Right lobe of liver (tissue), 6 donors: Measurements from ENCODE around the gene GMDS. TPM values are rescaled to one million over a fixed set of nuclear protein-coding genes. Genes with fewer than 3 reads are reported as not detected.
A peak's percentile ranks its signal among the peaks of the same experiment; 100 is the strongest.

Source experiments
- ATAC-seq, 4 donors: fragments of 200-7000 bp; cut with Tn5 transposase; one replicate each; pipeline ENCODE4 v1.9.1; 2020; ENCODE audit warnings: mild to moderate bottlenecking in 4 of 4, moderate library complexity in 4 of 4
- DNase-seq, 3 donors: peaks; one replicate each; pipeline ENCODE4 v3.0.0-alpha.2; 2020
- H3K27ac ChIP-seq, 3 donors: fragments of 200-600 bp; one replicate each; pipeline ENCODE4 v1.8.0; 2022
- H3K27me3 ChIP-seq, 2 donors: fragments of 200-600 bp; one replicate each; pipeline ENCODE4 v1.8.0; 2022
- H3K36me3 ChIP-seq, 4 donors: fragments of 200-600 bp; sonication (generic) in 1 of 4; one replicate each; pipeline versions ENCODE4 v1.5.1 to v1.8.0; 2017 to 2022; ENCODE audit warnings: control low read depth in 1 of 4
- H3K4me1 ChIP-seq, 4 donors: fragments of 200-600 bp; sonication (generic) in 1 of 4; one replicate each; pipeline versions ENCODE4 v1.5.1 to v1.8.0; 2017 to 2022; ENCODE audit warnings: control low read depth in 1 of 4
- H3K4me3 ChIP-seq, 3 donors: fragments of 200-600 bp; one replicate each; pipeline ENCODE4 v1.8.0; 2022
- H3K9me3 ChIP-seq, 4 donors: fragments of 200-600 bp; sonication (generic) in 1 of 4; one replicate each; pipeline versions ENCODE4 v1.5.1 to v1.8.0; 2017 to 2022; ENCODE audit warnings: control low read depth in 1 of 4
- CTCF ChIP-seq, 4 donors: fragments of 200-600 bp in 3 of 4; fragments of 450-650 bp in 1 of 4; IDR thresholded peaks; one replicate each; pipeline versions ENCODE4 v1.5.1 to v1.8.0; 2016 to 2022; ENCODE audit warnings: antibody characterized with exemption in 4 of 4, mild to moderate bottlenecking in 2 of 4
- POLR2A ChIP-seq: fragments of 450-650 bp; IDR thresholded peaks from one replicate; pipeline ENCODE4 v1.6.1; 2017; ENCODE audit warnings: antibody characterized with exemption, mild to moderate bottlenecking
- WGBS: methylation state at CpG from one replicate; pipeline ENCODE4 v1.1.6; 2018; ENCODE audit warnings: low coverage, low lambda C conversion rate; ENCODE audit not compliant: insufficient coverage; ENCODE audit errors: missing lambda C conversion rate; 5-methylcytosine and 5-hydroxymethylcytosine counted together
- intact Hi-C, 2 donors: fragments of 100-400 bp; cut with DNase I; formaldehyde crosslinking; loops; one replicate each; pipeline versions ENCODE4 v1.11.2 to v1.14.1; 2022
- total RNA-seq, 6 experiments: library from RNA; depleted of rRNA in 2 of 6; stranded (reverse); fragments of >200 nt in 2 of 6; fragmentation: NEBNext Ultra II Directional in 3 of 6; extraction: Animal tissue kit (Norgen Biotek cat#: 25700) in 3 of 6; gene quantifications; one replicate each; pipeline versions ENCODE4 v1.1.0 to v1.2.4, GENCODE V29; 2016 to 2023
- donor health status: DM: no; HTN: yes; CAD: no.
- donor health status: DM: no; HTN: no; CAD: no.
- donor health status: DM: no; HTN: no; CAD: no.
- donor health status: DM: no; HTN: yes; CAD: no.
- donor health status: DM: no; HTN: yes; CAD: no.

The GMDS gene
- total RNA-seq, 6 experiments from 2014 or later: 15.9 to 34.4 (median 23.4) TPM

- H3K9me3 ChIP-seq: no peaks in the 10 kb centered on the region
- H3K4me1 ChIP-seq: peaks cover 0 to 36% (median 10%) of the 10 kb centered on the region in 4 donors
- no peak for ATAC-seq
- H3K27me3 ChIP-seq: peaks cover 8 to 56% of the 10 kb centered on the region in 2 donors
- no peak overlapping the region for H3K4me3 ChIP-seq
- no peak overlapping the region for H3K27ac ChIP-seq
- H3K36me3 ChIP-seq: no peaks in the 10 kb centered on the region
- TF ChIP-seq CTCF (IDR thresholded peaks at IDR 0.05): no peak
- no peak for TF ChIP-seq POLR2A
- intact Hi-C loops: loop anchor here (5.0 to 10.0 kb wide), 5 partner anchors 499 to 1029 kb away; no protein-coding TSS in a partner anchor
- DNase-seq: peak in 1 of 3 donors; percentile 37
- 12% methylated on average over 19 of the region's 26 CpGs for WGBS
These were observed 639.3 kb downstream of the GMDS start for GRCh38 chr6:1605893-1606779.

- DNase-seq (peak in 1 of 3 donors; percentile 47), ATAC-seq (peak; percentile 2 to 17 (median 12))
- H3K27ac ChIP-seq: no peak overlapping the region
- H3K27me3 ChIP-seq: peaks cover 8 to 59% of the 10 kb centered on the region in 2 donors
- H3K4me1 ChIP-seq: peaks cover 0 to 36% (median 10%) of the 10 kb centered on the region in 4 donors
- peak overlapping the region; percentile 48 to 52 (median 49) for H3K4me3 ChIP-seq
- 3% methylated on average over 11 of the region's 65 CpGs for WGBS
- intact Hi-C loops: loop anchor here (5.0 to 10.0 kb wide), 5 partner anchors 500 to 1030 kb away; no protein-coding TSS in a partner anchor
- no peaks in the 10 kb centered on the region for H3K36me3 ChIP-seq
- TF ChIP-seq CTCF (IDR thresholded peaks at IDR 0.05) (no peak), POLR2A (no peak)
- no peaks in the 10 kb centered on the region for H3K9me3 ChIP-seq
These were observed 640.2 kb downstream of the GMDS start for GRCh38 chr6:1605004-1605892.

- Histone ChIP-seq H3K9me3 (no peaks in the 10 kb centered on the region), H3K27me3 (peaks cover 8 to 59% of the 10 kb centered on the region in 2 donors), H3K4me3 (peak overlapping the region; percentile 48 to 52 (median 49)), H3K27ac (no peak overlapping the region), H3K4me1 (peaks cover 0 to 36% (median 10%) of the 10 kb centered on the region in 4 donors), H3K36me3 (no peaks in the 10 kb centered on the region)
- peak; percentile 94 to 99 (median 94) for TF ChIP-seq CTCF (IDR thresholded peaks at IDR 0.05)
- no peak for TF ChIP-seq POLR2A
- ATAC-seq: peak; percentile 90 to 92 (median 92)
- intact Hi-C loops: loop anchor here (5.0 to 10.0 kb wide), 5 partner anchors 500 to 1030 kb away; no protein-coding TSS in a partner anchor
- peak in 2 of 3 donors; percentile 70 to 77 for DNase-seq
- 3% methylated on average over 9 of the region's 85 CpGs for WGBS
These were observed 641.0 kb downstream of the GMDS start for GRCh38 chr6:1604158-1605003.
